Muscle layer of colon (tissue), 2 donors: Measurements from ENCODE around the gene PLAC8.

ENCODE experiments used
- H3K27ac ChIP-seq: one replicate; pipeline ENCODE4 v1.7.0; 2013; ENCODE audit warnings: low read depth, mild to moderate bottlenecking, low read length, moderate library complexity
- H3K27me3 ChIP-seq, 2 donors: one replicate each; pipeline ENCODE4 v1.7.0; 2013; ENCODE audit warnings: low read length in 2 of 2, mild to moderate bottlenecking in 2 of 2; ENCODE audit not compliant: insufficient read depth in 2 of 2, control insufficient read depth in 1 of 2
- H3K36me3 ChIP-seq: one replicate; pipeline ENCODE4 v1.7.0; 2013; ENCODE audit warnings: mild to moderate bottlenecking, low read length; ENCODE audit not compliant: insufficient read depth
- H3K4me1 ChIP-seq: one replicate; pipeline ENCODE4 v1.7.0; 2013; ENCODE audit warnings: mild to moderate bottlenecking, low read length; ENCODE audit not compliant: insufficient read depth
- H3K4me3 ChIP-seq, 2 donors: one replicate each; pipeline ENCODE4 v1.7.0; 2013; ENCODE audit warnings: low read length in 2 of 2, low read depth in 1 of 2, mild to moderate bottlenecking in 1 of 2, moderate library complexity in 1 of 2
- H3K9ac ChIP-seq: one replicate; pipeline ENCODE4 v1.7.0; 2013; ENCODE audit warnings: low read length
- H3K9me3 ChIP-seq: one replicate; pipeline ENCODE4 v1.7.0; 2013; ENCODE audit warnings: mild to moderate bottlenecking, low read length
- donor health status: abdominal sarcoma.
- donor health status: Adenocarcinoma of cecum.

The PLAC8 gene

GRCh38 chr4:83129264-83129663, 14.7 kb upstream of the PLAC8 start:
- H3K4me3 ChIP-seq = no peak overlapping the region
- H3K27ac ChIP-seq = no peak overlapping the region
- no peaks in the 10 kb centered on the region for H3K4me1 ChIP-seq
- H3K9me3 ChIP-seq = no peaks in the 10 kb centered on the region
- no peaks in the 10 kb centered on the region for H3K36me3 ChIP-seq
- H3K9ac ChIP-seq = no peak overlapping the region
- H3K27me3 ChIP-seq = no peaks in the 10 kb centered on the region

- H3K9ac ChIP-seq = no peak overlapping the region
- no peak overlapping the region for H3K27ac ChIP-seq
- H3K36me3 ChIP-seq = no peaks in the 10 kb centered on the region
Measured at GRCh38 chr4:83128240-83128929, 13.9 kb upstream of the PLAC8 start.

GRCh38 chr4:83125738-83126141, 11.2 kb upstream of the PLAC8 start:
- no peak overlapping the region for H3K27ac ChIP-seq
- no peaks in the 10 kb centered on the region for H3K9me3 ChIP-seq

More at GRCh38 chr4:83128240-83128929, 13.9 kb upstream of the PLAC8 start:
- H3K4me3 ChIP-seq = no peak overlapping the region
- H3K9me3 ChIP-seq = no peaks in the 10 kb centered on the region
- H3K4me1 ChIP-seq = no peaks in the 10 kb centered on the region
- no peaks in the 10 kb centered on the region for H3K27me3 ChIP-seq

GRCh38 chr4:83124111-83124780, 9.7 kb upstream of the PLAC8 start:
- H3K4me1 ChIP-seq = no peaks in the 10 kb centered on the region
- H3K9ac ChIP-seq = no peak overlapping the region
- no peaks in the 10 kb centered on the region for H3K27me3 ChIP-seq
- H3K36me3 ChIP-seq = no peaks in the 10 kb centered on the region
- H3K9me3 ChIP-seq = no peaks in the 10 kb centered on the region
- no peak overlapping the region for H3K4me3 ChIP-seq
- no peak overlapping the region for H3K27ac ChIP-seq

More at GRCh38 chr4:83125738-83126141, 11.2 kb upstream of the PLAC8 start:
- H3K9ac ChIP-seq = no peak overlapping the region
- H3K27me3 ChIP-seq = no peaks in the 10 kb centered on the region
- H3K4me3 ChIP-seq = no peak overlapping the region
- H3K4me1 ChIP-seq = no peaks in the 10 kb centered on the region
- H3K36me3 ChIP-seq = no peaks in the 10 kb centered on the region

- Histone ChIP-seq H3K9ac (no peak overlapping the region), H3K9me3 (no peaks in the 10 kb centered on the region), H3K4me1 (no peaks in the 10 kb centered on the region), H3K36me3 (no peaks in the 10 kb centered on the region), H3K27me3 (no peaks in the 10 kb centered on the region), H3K27ac (no peak overlapping the region), H3K4me3 (no peak overlapping the region)
Measured at GRCh38 chr4:83121246-83121645, 6.7 kb upstream of the PLAC8 start.

- no peak overlapping the region for H3K4me3 ChIP-seq
- no peak overlapping the region for H3K9ac ChIP-seq
- H3K9me3 ChIP-seq = no peaks in the 10 kb centered on the region
- no peaks in the 10 kb centered on the region for H3K4me1 ChIP-seq
- H3K36me3 ChIP-seq = no peaks in the 10 kb centered on the region
- H3K27me3 ChIP-seq = no peaks in the 10 kb centered on the region
- no peak overlapping the region for H3K27ac ChIP-seq
Measured at GRCh38 chr4:83118869-83119268, 4.3 kb upstream of the PLAC8 start.

- H3K36me3 ChIP-seq = no peaks in the 10 kb centered on the region
- H3K27ac ChIP-seq = no peak overlapping the region
- H3K9me3 ChIP-seq = no peaks in the 10 kb centered on the region
- no peak overlapping the region for H3K4me3 ChIP-seq
- no peak overlapping the region for H3K9ac ChIP-seq
- no peaks in the 10 kb centered on the region for H3K4me1 ChIP-seq
- no peaks in the 10 kb centered on the region for H3K27me3 ChIP-seq
Measured at GRCh38 chr4:83115656-83116285, 1.2 kb upstream of the PLAC8 start.

GRCh38 chr4:83115000-83115399, 471 bp upstream of the PLAC8 start:
- H3K36me3 ChIP-seq = no peaks in the 10 kb centered on the region
- H3K4me1 ChIP-seq = peaks cover 6% of the 10 kb centered on the region
- no peak overlapping the region for H3K4me3 ChIP-seq
- H3K27me3 ChIP-seq = no peaks in the 10 kb centered on the region
- H3K27ac ChIP-seq = no peak overlapping the region
- no peak overlapping the region for H3K9ac ChIP-seq
- no peaks in the 10 kb centered on the region for H3K9me3 ChIP-seq

- Histone ChIP-seq H3K4me3 (no peak overlapping the region), H3K9me3 (no peaks in the 10 kb centered on the region), H3K27ac (no peak overlapping the region), H3K27me3 (no peaks in the 10 kb centered on the region), H3K36me3 (no peaks in the 10 kb centered on the region), H3K9ac (no peak overlapping the region), H3K4me1 (peaks cover 6% of the 10 kb centered on the region)
Measured at GRCh38 chr4:83113429-83113786, 1.1 kb downstream of the PLAC8 start.

GRCh38 chr4:83112678-83113428, 1.7 kb downstream of the PLAC8 start:
- H3K4me3 ChIP-seq = no peak overlapping the region
- peaks cover 6% of the 10 kb centered on the region for H3K4me1 ChIP-seq
- H3K9ac ChIP-seq = no peak overlapping the region
- no peaks in the 10 kb centered on the region for H3K9me3 ChIP-seq
- H3K27ac ChIP-seq = no peak overlapping the region
- H3K27me3 ChIP-seq = no peaks in the 10 kb centered on the region
- H3K36me3 ChIP-seq = no peaks in the 10 kb centered on the region

- Histone ChIP-seq H3K4me3 (no peak overlapping the region), H3K36me3 (no peaks in the 10 kb centered on the region), H3K27ac (no peak overlapping the region), H3K27me3 (no peaks in the 10 kb centered on the region), H3K9me3 (no peaks in the 10 kb centered on the region), H3K4me1 (peaks cover 6% of the 10 kb centered on the region), H3K9ac (no peak overlapping the region)
Measured at GRCh38 chr4:83112231-83112630, 2.3 kb downstream of the PLAC8 start.
